Psoas muscle (tissue), 8 donors: ENCODE data around the gene TRIM66. TPM values are rescaled to one million over a fixed set of nuclear protein-coding genes. Genes with fewer than 3 reads are reported as not detected.

Source experiments
- ATAC-seq, 4 donors: fragments of 200-7000 bp; cut with Tn5 transposase; one replicate each; pipeline ENCODE4 v1.9.1; 2020; ENCODE audit warnings: moderate library complexity in 3 of 4, mild to moderate bottlenecking in 2 of 4
- DNase-seq, 2 donors: peaks; one replicate each; pipeline ENCODE4 v3.0.0-alpha.2; 2020
- H3K27ac ChIP-seq: fragments of 200-600 bp; one replicate; pipeline ENCODE4 v1.8.0; 2022
- H3K27me3 ChIP-seq, 3 donors: fragments of 200-600 bp in 1 of 3; one replicate each; pipeline versions ENCODE4 v1.6.1 to v1.8.0; 2013 to 2022; ENCODE audit warnings: low read length in 2 of 3, mild to moderate bottlenecking in 2 of 3, moderate library complexity in 1 of 3; ENCODE audit not compliant: insufficient read depth in 3 of 3
- H3K36me3 ChIP-seq, 2 donors: fragments of 200-600 bp in 1 of 2; one replicate each; pipeline versions ENCODE4 v1.6.1 to v1.8.0; 2013 to 2022; ENCODE audit warnings: low read depth in 1 of 2, mild to moderate bottlenecking in 1 of 2, moderate library complexity in 1 of 2; ENCODE audit not compliant: insufficient read depth in 1 of 2
- H3K4me1 ChIP-seq: fragments of 200-600 bp; one replicate; pipeline ENCODE4 v1.8.0; 2022
- H3K4me3 ChIP-seq: fragments of 200-600 bp; one replicate; pipeline ENCODE4 v1.8.0; 2022; ENCODE audit warnings: mild to moderate bottlenecking
- H3K9me3 ChIP-seq: fragments of 200-600 bp; one replicate; pipeline ENCODE4 v1.8.0; 2022
- CTCF ChIP-seq: fragments of 200-600 bp; IDR thresholded peaks from one replicate; pipeline ENCODE4 v1.8.0; 2022; ENCODE audit warnings: antibody characterized with exemption
- WGBS, 3 donors: extraction: QIAGEN DNeasy Blood & Tissue Kit; methylation state at CpG; one replicate each; pipeline versions ENCODE4 v1.1.6 to v1.1.7; 2013; 5-methylcytosine and 5-hydroxymethylcytosine counted together
- intact Hi-C, 2 donors: fragments of 100-400 bp; cut with DNase I; formaldehyde crosslinking; loops; one replicate each; pipeline versions ENCODE4 v1.11.0 to v1.14.2; 2022
- polyA plus RNA-seq, 3 donors: library from polyadenylated mRNA; stranded (reverse); fragments of 200-250 nt; gene quantifications; one replicate each; pipeline ENCODE4 v1.2.3, GENCODE V29; 2013
- total RNA-seq, 4 donors: library from RNA; stranded (reverse); fragmentation: NEBNext Ultra II Directional in 2 of 4; extraction: Animal tissue kit (Norgen Biotek cat#: 25700) in 2 of 4; gene quantifications; one replicate each; pipeline versions ENCODE4 v1.2.1 to v1.2.4, GENCODE V29; 2021 to 2023
- donor health status: healthy with polysubstance abuse.
- donor health status: DM: no; HTN: no; CAD: no; lungs with moderate emphysema.
- donor health status: Bipolar disorder and iron deficiency.
- donor health status: healthy.
- donor health status: DM: yes; HTN: yes; CAD: no.
- donor health status: DM: no; HTN: no; CAD: no.
- donor health status: DM: no; HTN: no; CAD: no.
- donor health status: DM: yes; HTN: yes; CAD: no.

TRIM66 gene
- total and polyA plus RNA-seq, 7 donors: 0.46 to 3.9 (median 2.0) TPM

GRCh38 chr11:8624698-8625097 lies 57.8 kb downstream of the TRIM66 start:
- DNase-seq (no peak), ATAC-seq (no peak)
- Histone ChIP-seq H3K27ac (no peak overlapping the region), H3K27me3 (no peaks in the 10 kb centered on the region), H3K9me3 (no peaks in the 10 kb centered on the region), H3K36me3 (peaks cover 0 to 53% of the 10 kb centered on the region in 2 donors), H3K4me1 (no peaks in the 10 kb centered on the region), H3K4me3 (no peak overlapping the region)
- no peak for TF ChIP-seq CTCF
- WGBS, 3 donors: 36 to 56% (median 48%) methylated on average over 2 of the region's 2 CpGs
- intact Hi-C loops: no loop called here

GRCh38 chr11:8621147-8621546 lies 61.3 kb downstream of the TRIM66 start:
- TF ChIP-seq CTCF: no peak
- DNase-seq (no peak), ATAC-seq (no peak)
- Histone ChIP-seq H3K4me1 (no peaks in the 10 kb centered on the region), H3K27me3 (no peaks in the 10 kb centered on the region), H3K9me3 (no peaks in the 10 kb centered on the region), H3K4me3 (no peak overlapping the region), H3K36me3 (peaks cover 0 to 83% of the 10 kb centered on the region in 2 donors), H3K27ac (no peak overlapping the region)
- intact Hi-C loops: no loop called here
- 66 to 80% (median 78%) methylated on average over 4 of the region's 4 CpGs for WGBS, 3 donors

- Histone ChIP-seq H3K27ac (no peak overlapping the region), H3K4me1 (no peaks in the 10 kb centered on the region), H3K4me3 (no peak overlapping the region), H3K9me3 (no peaks in the 10 kb centered on the region), H3K36me3 (peaks cover 0 to 73% of the 10 kb centered on the region in 2 donors), H3K27me3 (no peaks in the 10 kb centered on the region)
- DNase-seq (no peak), ATAC-seq (no peak)
- 72 to 85% (median 80%) methylated on average over 2 of the region's 2 CpGs for WGBS, 3 donors
- TF ChIP-seq CTCF: no peak
- intact Hi-C loops: no loop called here
These were observed 65.4 kb downstream of the TRIM66 start for GRCh38 chr11:8617063-8617462.

GRCh38 chr11:8615291-8616032 lies 67.0 kb downstream of the TRIM66 start:
- H3K4me1 ChIP-seq: no peaks in the 10 kb centered on the region
- 77 to 88% (median 86%) methylated on average over 4 of the region's 4 CpGs for WGBS, 3 donors
- H3K4me3 ChIP-seq: no peak overlapping the region
- TF ChIP-seq CTCF: no peak
- no peak for ATAC-seq
- H3K36me3 ChIP-seq: peaks cover 0 to 57% of the 10 kb centered on the region in 2 donors
- H3K27me3 ChIP-seq: no peaks in the 10 kb centered on the region
- H3K9me3 ChIP-seq: no peaks in the 10 kb centered on the region
- DNase-seq: no peak
- intact Hi-C loops: no loop called here
- no peak overlapping the region for H3K27ac ChIP-seq

- Histone ChIP-seq H3K9me3 (no peaks in the 10 kb centered on the region), H3K4me1 (no peaks in the 10 kb centered on the region), H3K27ac (no peak overlapping the region), H3K36me3 (peaks cover 0 to 49% of the 10 kb centered on the region in 2 donors), H3K27me3 (no peaks in the 10 kb centered on the region), H3K4me3 (no peak overlapping the region)
- ATAC-seq: no peak
- 92 to 96% (median 95%) methylated on average over 4 of the region's 4 CpGs for WGBS, 3 donors
- no peak for TF ChIP-seq CTCF
- intact Hi-C loops: no loop called here
- no peak for DNase-seq
These were observed 68.0 kb downstream of the TRIM66 start for GRCh38 chr11:8614497-8614896.
